AML-193 (cell line): ENCODE data around the gene MAPK8IP1.
"Not testable (repeated sequence)": the region's sequence is repeated elsewhere in the genome, so short reads cannot be mapped to it uniquely, and the experiment has no call there.

Experiments
- DNase-seq, 2 experiments: peaks; one replicate each; lab custom pipeline; 2025; lab: John Stamatoyannopoulos, UW

The MAPK8IP1 gene

GRCh38 chr11:45890886-45891550, 5.6 kb downstream of the MAPK8IP1 start:
- no peak for DNase-seq

GRCh38 chr11:45892856-45893255, 7.4 kb downstream of the MAPK8IP1 start:
- DNase-seq, result no peak

- DNase-seq, result no peak
These were observed 9.2 kb downstream of the MAPK8IP1 start for GRCh38 chr11:45894555-45895247.

GRCh38 chr11:45895553-45896259, 10.3 kb downstream of the MAPK8IP1 start:
- DNase-seq, result no peak

GRCh38 chr11:45896422-45896984, 11.1 kb downstream of the MAPK8IP1 start:
- no peak for DNase-seq

GRCh38 chr11:45897556-45897955, 12.1 kb downstream of the MAPK8IP1 start:
- no peak for DNase-seq

- no peak for DNase-seq
These were observed 13.6 kb downstream of the MAPK8IP1 start for GRCh38 chr11:45899086-45899447.

- no peak for DNase-seq
These were observed 14.2 kb downstream of the MAPK8IP1 start for GRCh38 chr11:45899448-45900174.

- not testable (repeated sequence) for DNase-seq
These were observed 14.8 kb downstream of the MAPK8IP1 start for GRCh38 chr11:45900175-45900800.

GRCh38 chr11:45900916-45901617, 15.6 kb downstream of the MAPK8IP1 start:
- DNase-seq, result no peak

- DNase-seq, result no peak
These were observed 16.2 kb downstream of the MAPK8IP1 start for GRCh38 chr11:45901626-45902025.

- no peak for DNase-seq
These were observed 17.3 kb downstream of the MAPK8IP1 start for GRCh38 chr11:45902452-45903380.

- DNase-seq, result no peak
These were observed 19.0 kb downstream of the MAPK8IP1 start for GRCh38 chr11:45904309-45904915.

- DNase-seq, result no peak
These were observed 19.6 kb downstream of the MAPK8IP1 start for GRCh38 chr11:45905095-45905494.

GRCh38 chr11:45905576-45905975, 20.1 kb downstream of the MAPK8IP1 start:
- DNase-seq, result not testable (repeated sequence)

- DNase-seq, result no peak
These were observed 20.7 kb downstream of the MAPK8IP1 start for GRCh38 chr11:45906096-45906682.

- DNase-seq, result no peak
These were observed 21.6 kb downstream of the MAPK8IP1 start, which contains the start of gene FREY1 for GRCh38 chr11:45906965-45907611. Gene FREY1 (minus strand): TSS chr11:45907271. CDS start chr11:45907245, 26 bp downstream.

- DNase-seq, result no peak
These were observed 22.5 kb downstream of the MAPK8IP1 start for GRCh38 chr11:45907911-45908370.
